GM18951 (cell line): ENCODE data around the gene FBXW2.

Experiments
- POLR2A ChIP-seq: IDR thresholded peaks from 4 replicates; pipeline ENCODE4 v1.6.1; 2011; ENCODE audit warnings: mild to moderate bottlenecking; ENCODE audit not compliant: insufficient read length, insufficient read depth; ENCODE audit errors: extremely low read depth
- in situ Hi-C: fragments of 300-500 bp; cut with MboI; formaldehyde crosslinking; loops from one replicate; pipeline ENCODE4 v1.12.0; 2022; ENCODE audit warnings: low sequenced_read_pairs, mixed read lengths, inconsistent platforms; ENCODE audit not compliant: unreplicated experiment

FBXW2 gene

GRCh38 chr9:120792898-120793765, at the start of gene FBXW2:
Gene FBXW2 (minus strand): TSS chr9:120793416. CDS start chr9:120788258, 5,158 bp downstream.
- peak; percentile 95 for TF ChIP-seq POLR2A
- in situ Hi-C loops = no loop called here

- no peak for TF ChIP-seq POLR2A
- in situ Hi-C loops = no loop called here
Measured at GRCh38 chr9:120841930-120842684, 48.9 kb upstream of the FBXW2 start.

DNA sequence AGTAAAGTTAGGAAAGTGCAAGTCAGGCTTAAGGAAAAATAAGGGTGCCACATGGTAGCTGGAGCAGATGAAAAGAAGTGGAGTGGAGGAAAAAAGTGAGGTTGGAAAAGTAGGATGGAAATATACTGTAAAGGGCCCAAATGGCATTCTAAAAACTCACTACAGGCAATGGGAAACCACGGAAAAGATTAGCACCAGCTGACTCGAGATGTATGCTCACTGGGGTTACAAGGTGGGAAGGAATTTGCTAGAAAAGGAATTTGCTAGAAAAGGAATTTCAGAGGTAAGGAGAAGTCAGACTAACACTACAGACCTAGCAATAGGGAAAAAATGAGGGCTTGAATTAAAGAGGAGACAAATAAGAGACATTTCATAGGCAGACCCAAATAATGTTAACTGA, 45.9 kb upstream of the FBXW2 start:
- TF ChIP-seq POLR2A = no peak
- in situ Hi-C loops = no loop called here

DNA sequence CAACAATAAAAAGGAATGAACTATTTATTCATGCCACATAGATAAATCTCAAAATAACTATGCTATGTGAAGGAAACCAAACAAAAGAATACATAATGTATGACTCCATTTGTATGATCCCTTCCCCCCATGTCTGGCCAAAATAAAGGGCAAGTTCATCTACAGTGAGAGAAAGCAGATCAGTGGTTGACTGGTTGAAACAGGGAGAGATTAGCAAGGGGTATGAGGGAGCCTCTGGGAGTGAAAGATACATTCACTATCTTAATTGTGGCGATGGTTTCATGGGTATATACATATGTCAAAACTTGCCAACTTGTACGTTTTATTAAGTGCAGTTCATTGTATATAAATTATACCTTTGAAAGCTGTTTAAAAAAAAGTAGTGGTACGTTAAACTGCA, 44.7 kb upstream of the FBXW2 start:
- in situ Hi-C loops = no loop called here

DNA sequence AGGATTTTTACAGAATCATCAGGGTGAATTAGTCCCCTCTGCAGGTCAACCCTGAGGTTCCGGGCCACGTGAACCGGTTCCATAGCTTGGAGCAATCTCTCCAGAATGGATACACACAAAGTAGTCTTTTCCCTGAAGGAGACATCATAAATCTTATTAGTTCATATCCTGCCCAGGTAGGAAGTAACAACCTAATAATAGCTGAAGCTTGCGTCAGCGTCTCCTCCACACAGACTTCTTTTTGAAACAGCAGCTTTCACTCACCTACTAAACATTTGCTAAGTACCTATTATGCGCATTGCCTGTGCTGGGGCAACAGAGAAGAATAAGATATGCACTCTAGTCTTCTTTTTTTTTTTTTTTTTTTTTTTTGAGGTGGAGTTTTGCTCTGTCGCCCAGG, 40.1 kb upstream of the FBXW2 start:
- in situ Hi-C loops = no loop called here
- no peak for TF ChIP-seq POLR2A

More for the DNA sequence above, 44.7 kb upstream of the FBXW2 start:
- no peak for TF ChIP-seq POLR2A

- in situ Hi-C loops = no loop called here
- TF ChIP-seq POLR2A = no peak
Measured at GRCh38 chr9:120832807-120833206, 39.6 kb upstream of the FBXW2 start.

- TF ChIP-seq POLR2A = no peak
- in situ Hi-C loops = no loop called here
Measured at GRCh38 chr9:120830865-120831264, 37.6 kb upstream of the FBXW2 start.

- in situ Hi-C loops = no loop called here
- no peak for TF ChIP-seq POLR2A
Measured at GRCh38 chr9:120830151-120830550, 36.9 kb upstream of the FBXW2 start.

DNA sequence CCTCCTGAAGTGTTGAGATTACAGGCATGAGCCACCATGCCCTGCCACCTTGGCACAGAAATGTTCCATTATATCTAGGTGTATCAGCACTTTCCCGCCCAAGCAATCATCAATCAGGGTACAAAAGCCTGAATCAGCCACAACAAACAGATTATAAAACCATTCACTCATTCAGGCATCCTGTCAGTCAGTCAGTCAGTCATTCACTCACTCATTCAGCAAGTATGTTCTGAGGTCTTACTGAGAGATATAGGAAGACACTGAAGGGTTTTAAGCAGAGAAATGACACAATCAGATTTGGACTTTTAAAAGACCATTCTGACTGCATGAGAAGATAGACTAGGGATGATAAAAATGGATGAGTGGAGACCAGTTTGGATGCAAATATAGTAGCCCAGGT, 36.4 kb upstream of the FBXW2 start:
- no peak for TF ChIP-seq POLR2A
- in situ Hi-C loops = no loop called here

GRCh38 chr9:120820095-120820494, 26.9 kb upstream of the FBXW2 start:
- no peak for TF ChIP-seq POLR2A
- in situ Hi-C loops = no loop called here

DNA sequence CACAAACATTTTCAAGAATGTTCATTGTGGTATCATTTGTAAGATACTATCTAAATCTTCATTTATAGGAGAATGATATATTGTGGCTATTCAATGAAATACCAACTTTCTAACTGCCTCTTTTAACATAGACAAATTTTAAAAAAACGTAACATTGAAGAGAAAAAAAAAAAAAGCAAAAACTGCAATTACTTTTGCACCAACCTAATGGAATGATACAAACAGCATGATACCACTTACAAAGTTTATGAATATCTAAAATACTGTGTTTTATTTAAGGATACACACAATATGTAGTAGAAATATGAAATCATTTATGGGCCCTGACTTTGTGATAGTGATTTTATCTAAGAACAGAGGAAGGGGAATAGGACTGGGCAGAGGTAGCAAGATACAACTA, 25.4 kb upstream of the FBXW2 start:
- TF ChIP-seq POLR2A = no peak

DNA sequence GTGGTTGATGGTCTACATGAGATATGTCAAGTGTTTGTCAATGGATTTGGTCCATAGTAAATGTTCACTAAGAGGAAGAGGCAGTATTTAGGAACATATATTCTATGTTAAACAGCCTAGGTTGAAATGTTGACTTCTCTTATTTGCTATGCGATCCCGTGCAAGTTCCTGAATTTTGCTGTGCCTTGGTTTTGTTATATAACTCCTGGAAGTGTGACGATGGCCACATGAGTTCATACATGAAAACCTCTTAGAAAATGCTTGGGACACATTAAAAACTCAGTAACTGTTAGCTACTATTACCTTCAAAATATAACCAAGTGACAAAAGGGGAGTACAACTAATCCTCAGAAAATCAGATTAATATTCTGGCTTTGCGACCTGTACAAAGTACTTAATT, 21.9 kb upstream of the FBXW2 start:
- TF ChIP-seq POLR2A = no peak
- in situ Hi-C loops = no loop called here

More for the DNA sequence above, 25.4 kb upstream of the FBXW2 start:
- in situ Hi-C loops = no loop called here

DNA sequence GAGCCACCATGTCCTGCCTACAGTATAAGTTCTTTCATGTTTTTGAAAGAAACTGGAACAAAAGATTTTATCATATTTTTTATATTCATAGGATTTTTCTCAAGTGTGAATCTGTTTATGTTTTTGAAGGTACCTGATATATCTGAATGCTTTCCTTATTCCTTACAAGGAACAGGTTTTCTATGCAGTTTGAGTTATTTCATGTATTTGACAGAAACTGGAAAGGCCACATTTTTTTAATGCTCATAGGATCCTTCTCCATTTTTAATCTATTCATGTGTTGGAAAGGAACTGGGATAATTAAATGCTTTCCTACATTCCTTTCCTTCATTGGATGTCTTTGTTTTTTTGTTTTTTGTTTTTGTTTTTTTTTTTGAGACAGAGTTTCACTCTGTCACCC, 15.7 kb upstream of the FBXW2 start:
- in situ Hi-C loops = no loop called here
- no peak for TF ChIP-seq POLR2A
